Activated CD4-positive, alpha-beta T cell treated with anti-CD3 and anti-CD28 coated beads for 48 hours (primary cell): Measurements from ENCODE around the gene SLC19A2.
"Not testable (repeated sequence)": the region's sequence is repeated elsewhere in the genome, so short reads cannot be mapped to it uniquely, and the experiment has no call there.

Experiments used
- DNase-seq: peaks from one replicate; pipeline ENCODE4 v3.0.0-alpha.2; 2020

SLC19A2 gene

GRCh38 chr1:169508432-169509338, 22.9 kb upstream of the SLC19A2 start:
- no peak for DNase-seq

- DNase-seq: no peak
Measured at GRCh38 chr1:169507413-169507812, 21.7 kb upstream of the SLC19A2 start.

- not testable (repeated sequence) for DNase-seq
Measured at GRCh38 chr1:169503601-169504000, 17.9 kb upstream of the SLC19A2 start.

GRCh38 chr1:169499807-169500206, 14.1 kb upstream of the SLC19A2 start:
- DNase-seq: no peak

- no peak for DNase-seq
Measured at GRCh38 chr1:169497317-169497716, 11.6 kb upstream of the SLC19A2 start.

- no peak for DNase-seq
Measured at GRCh38 chr1:169495916-169496315, 10.2 kb upstream of the SLC19A2 start.

- DNase-seq: peak; percentile 14
Measured at GRCh38 chr1:169495046-169495775, 9.5 kb upstream of the SLC19A2 start.

- DNase-seq: no peak
Measured at GRCh38 chr1:169494343-169494742, 8.6 kb upstream of the SLC19A2 start.

- no peak for DNase-seq
Measured at GRCh38 chr1:169493251-169493650, 7.5 kb upstream of the SLC19A2 start.

GRCh38 chr1:169491845-169492281, 6.1 kb upstream of the SLC19A2 start:
- DNase-seq: peak; percentile 68

GRCh38 chr1:169488157-169488556, 2.4 kb upstream of the SLC19A2 start:
- no peak for DNase-seq

GRCh38 chr1:169487561-169487960, 1.8 kb upstream of the SLC19A2 start:
- no peak for DNase-seq

GRCh38 chr1:169487133-169487532, 1.4 kb upstream of the SLC19A2 start:
- DNase-seq: no peak

- no peak for DNase-seq
Measured at GRCh38 chr1:169486281-169487051, 722 bp upstream of the SLC19A2 start.

GRCh38 chr1:169484683-169485430, 887 bp downstream of the SLC19A2 start:
- peak; percentile 56 for DNase-seq

GRCh38 chr1:169484101-169484500, 1.6 kb downstream of the SLC19A2 start:
- DNase-seq: no peak

GRCh38 chr1:169483500-169483966, 2.2 kb downstream of the SLC19A2 start:
- no peak for DNase-seq

- no peak for DNase-seq
Measured at GRCh38 chr1:169479363-169480066, 6.2 kb downstream of the SLC19A2 start.

GRCh38 chr1:169478094-169478672, 7.6 kb downstream of the SLC19A2 start:
- DNase-seq: no peak

- no peak for DNase-seq
Measured at GRCh38 chr1:169475806-169476387, 9.8 kb downstream of the SLC19A2 start.
